ENCODE data around the gene SLC16A7. TPM values are rescaled to one million over a fixed set of nuclear protein-coding genes. Genes with fewer than 3 reads are reported as not detected.

The SLC16A7 gene
- total and polyA plus RNA-seq, 10 donors = 3.2 to 98.8 (median 60.9) TPM

- intact Hi-C loops (cut with DNase I; ENCODE audit: low total_unique reads) = no loop called here
- H3K36me3 ChIP-seq = peaks cover 0 to 30% (median 5%) of the 10 kb centered on the region in 6 donors
- H3K4me3 ChIP-seq = no peak overlapping the region
- H3K4me1 ChIP-seq = no peaks in the 10 kb centered on the region
- no peaks in the 10 kb centered on the region for H3K27me3 ChIP-seq (replicated peaks in 1 of 7)
- TF ChIP-seq POLR2A (IDR thresholded peaks at IDR 0.05) = no peak
- TF ChIP-seq CTCF (IDR thresholded peaks at IDR 0.05 in 8 of 11, conservative IDR thresholded peaks at IDR 0.05 in 3 of 11) = no peak
- TF ChIP-seq POLR2AphosphoS5 (IDR thresholded peaks at IDR 0.05) = no peak
- peak overlapping the region in 3 of 8 donors; percentile 1 to 22 (median 16) for H3K27ac ChIP-seq
- no peak for DNase-seq
- peaks cover 0 to 16% (median 0%) of the 10 kb centered on the region in 8 donors for H3K9me3 ChIP-seq
- WGBS, 5 donors = 59 to 78% (median 65%) methylated on average over 3 of the region's 3 CpGs
Observed at GRCh38 chr12:59650588-59651228, 54.9 kb downstream of the SLC16A7 start.

GRCh38 chr12:59651229-59651920, 55.5 kb downstream of the SLC16A7 start:
- peaks cover 0 to 12% (median 0%) of the 10 kb centered on the region in 8 donors for H3K9me3 ChIP-seq
- H3K4me1 ChIP-seq = no peaks in the 10 kb centered on the region
- intact Hi-C loops (cut with DNase I; ENCODE audit: low total_unique reads) = no loop called here
- TF ChIP-seq CTCF (IDR thresholded peaks at IDR 0.05 in 8 of 11, conservative IDR thresholded peaks at IDR 0.05 in 3 of 11) (no peak), POLR2AphosphoS5 (IDR thresholded peaks at IDR 0.05) (no peak), POLR2A (IDR thresholded peaks at IDR 0.05) (no peak)
- H3K27ac ChIP-seq = peak overlapping the region in 5 of 8 donors; percentile 1 to 22 (median 16)
- no peak for DNase-seq
- no peaks in the 10 kb centered on the region for H3K27me3 ChIP-seq (replicated peaks in 1 of 7)
- peaks cover 0 to 30% (median 3%) of the 10 kb centered on the region in 6 donors for H3K36me3 ChIP-seq
- no peak overlapping the region for H3K4me3 ChIP-seq
- WGBS, 5 donors = 19 to 51% (median 20%) methylated on average over 1 of the region's 1 CpG

- H3K27ac ChIP-seq = peak overlapping the region in 2 of 8 donors; percentile 4 to 16
- WGBS, 5 donors = 78 to 94% (median 88%) methylated on average over 1 of the region's 1 CpG
Observed at GRCh38 chr12:59652130-59652529, 56.3 kb downstream of the SLC16A7 start.

More at GRCh38 chr12:59652130-59652529, 56.3 kb downstream of the SLC16A7 start:
- DNase-seq = no peak
- peaks cover 0 to 25% (median 0%) of the 10 kb centered on the region in 6 donors for H3K36me3 ChIP-seq
- H3K9me3 ChIP-seq = peaks cover 0 to 4% (median 0%) of the 10 kb centered on the region in 8 donors
- no peaks in the 10 kb centered on the region for H3K4me1 ChIP-seq
- TF ChIP-seq POLR2A (IDR thresholded peaks at IDR 0.05) (no peak), POLR2AphosphoS5 (IDR thresholded peaks at IDR 0.05) (no peak), CTCF (IDR thresholded peaks at IDR 0.05 in 8 of 11, conservative IDR thresholded peaks at IDR 0.05 in 3 of 11) (no peak)
- H3K27me3 ChIP-seq (replicated peaks in 1 of 7) = no peaks in the 10 kb centered on the region
- no peak overlapping the region for H3K4me3 ChIP-seq
- intact Hi-C loops (cut with DNase I; ENCODE audit: low total_unique reads) = no loop called here
